ENCODE results near the gene ETNK1. TPM values are rescaled to one million over a fixed set of nuclear protein-coding genes. Genes with fewer than 3 reads are reported as not detected.

Gene ETNK1
- total RNA-seq, 1 experiment from 2014 or later: 70.1 TPM

DNA sequence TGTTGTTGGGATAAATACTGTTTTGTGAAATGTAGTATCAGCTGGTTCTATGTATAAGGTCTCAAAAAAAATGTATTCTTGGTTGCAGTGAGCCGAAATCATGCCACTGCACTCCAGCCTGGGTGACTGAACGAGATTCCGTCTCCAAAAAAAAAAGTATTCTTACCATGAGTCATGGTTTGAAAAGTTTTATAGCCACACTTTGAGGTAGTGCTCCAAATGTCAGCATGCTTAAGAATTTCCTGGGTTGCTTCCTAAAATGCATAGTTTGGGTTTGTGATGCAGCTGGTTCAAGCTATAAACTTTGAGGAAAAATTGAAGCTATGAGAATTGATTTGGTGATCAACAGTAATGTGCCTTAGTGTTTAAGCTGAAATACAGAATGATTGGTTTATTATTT, 48.0 kb downstream of the ETNK1 start:
- no peak overlapping the region for H3K4me2 ChIP-seq (ENCODE audit: insufficient read depth, insufficient read length, low read length)

More for the DNA sequence above, 48.0 kb downstream of the ETNK1 start:
- Histone ChIP-seq H3K27me3 (ENCODE audit: insufficient read depth, low read length) (no peaks in the 10 kb centered on the region), H3K79me1 (ENCODE audit: insufficient read depth, low read depth, low read length, poor library complexity, severe bottlenecking) (peaks cover 4% of the 10 kb centered on the region), H2BK20ac (ENCODE audit: low read depth, low read length, poor library complexity, severe bottlenecking) (no peak overlapping the region), H3K9ac (ENCODE audit: extremely low read depth, insufficient read length, low read length) (no peak overlapping the region), H4K91ac (ENCODE audit: insufficient read length, low read depth, low read length) (no peak overlapping the region), H3K23ac (ENCODE audit: insufficient read length, low read depth, low read length) (no peak overlapping the region), H3K18ac (ENCODE audit: insufficient read length, low read depth, low read length) (no peak overlapping the region), H2BK5ac (ENCODE audit: insufficient read length, low read length) (no peak overlapping the region), H2BK15ac (ENCODE audit: low read depth, low read length) (no peak overlapping the region), H2AFZ (ENCODE audit: low read length) (no peak overlapping the region), H4K8ac (replicated peaks; ENCODE audit: insufficient read length, low read depth, low read length) (no peak overlapping the region), H2BK12ac (ENCODE audit: insufficient read length, low read depth, low read length) (no peak overlapping the region), H2AK5ac (ENCODE audit: insufficient read length, low read length) (no peak overlapping the region), H3K27ac (ENCODE audit: insufficient read length, low read depth, low read length) (no peak overlapping the region), H4K20me1 (ENCODE audit: control insufficient read depth, insufficient read depth, insufficient read length) (no peaks in the 10 kb centered on the region), H2BK120ac (ENCODE audit: low read depth, low read length, poor library complexity, severe bottlenecking) (no peak overlapping the region), H3K4ac (ENCODE audit: low read depth, low read length) (no peak overlapping the region), H3K56ac (ENCODE audit: insufficient read length, low read depth, low read length) (no peak overlapping the region), H3K9me3 (ENCODE audit: control insufficient read depth, low read depth, low read length) (no peaks in the 10 kb centered on the region), H3T11ph (ENCODE audit: low read length) (no peak overlapping the region), H3K79me2 (ENCODE audit: insufficient read depth, low read length) (no peaks in the 10 kb centered on the region), H3K4me1 (ENCODE audit: insufficient read depth, low read length) (no peaks in the 10 kb centered on the region), H4K5ac (ENCODE audit: insufficient read length, low read depth, low read length) (no peak overlapping the region), H3K14ac (ENCODE audit: insufficient read depth, low read length) (no peak overlapping the region), H3K23me2 (ENCODE audit: insufficient read length, low read depth, low read length, poor library complexity, severe bottlenecking) (no peaks in the 10 kb centered on the region)
- WGBS (ENCODE audit: extremely low coverage, insufficient read length, low lambda C conversion rate): no CpG with 5 or more reads among the region's 3 CpGs
- Mint-ChIP-seq H3K36me3 (ENCODE audit: insufficient read depth in 1 of 3, low read depth in 3 of 3) (peaks cover 40 to 61% (median 51%) of the 10 kb centered on the region in 3 experiments), H3K9me3 (peaks cover 0 to 2% of the 10 kb centered on the region in 2 experiments; a peak in 1 of 5 replicates), H3K27me3 (ENCODE audit: low read depth) (no peaks in the 10 kb centered on the region), H3K4me3 (no peak overlapping the region), H3K27ac (no peak overlapping the region), H3K4me1 (no peaks in the 10 kb centered on the region)
- no peak for DNase-seq
- TF ChIP-seq, protein P1, sequence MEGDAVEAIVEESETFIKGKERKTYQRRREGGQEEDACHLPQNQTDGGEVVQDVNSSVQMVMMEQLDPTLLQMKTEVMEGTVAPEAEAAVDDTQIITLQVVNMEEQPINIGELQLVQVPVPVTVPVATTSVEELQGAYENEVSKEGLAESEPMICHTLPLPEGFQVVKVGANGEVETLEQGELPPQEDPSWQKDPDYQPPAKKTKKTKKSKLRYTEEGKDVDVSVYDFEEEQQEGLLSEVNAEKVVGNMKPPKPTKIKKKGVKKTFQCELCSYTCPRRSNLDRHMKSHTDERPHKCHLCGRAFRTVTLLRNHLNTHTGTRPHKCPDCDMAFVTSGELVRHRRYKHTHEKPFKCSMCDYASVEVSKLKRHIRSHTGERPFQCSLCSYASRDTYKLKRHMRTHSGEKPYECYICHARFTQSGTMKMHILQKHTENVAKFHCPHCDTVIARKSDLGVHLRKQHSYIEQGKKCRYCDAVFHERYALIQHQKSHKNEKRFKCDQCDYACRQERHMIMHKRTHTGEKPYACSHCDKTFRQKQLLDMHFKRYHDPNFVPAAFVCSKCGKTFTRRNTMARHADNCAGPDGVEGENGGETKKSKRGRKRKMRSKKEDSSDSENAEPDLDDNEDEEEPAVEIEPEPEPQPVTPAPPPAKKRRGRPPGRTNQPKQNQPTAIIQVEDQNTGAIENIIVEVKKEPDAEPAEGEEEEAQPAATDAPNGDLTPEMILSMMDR (conservative IDR thresholded peaks at IDR 0.05): no peak
